Thyroid gland (tissue), 4 donors: Measurements from ENCODE around the gene SGK1. TPM values are rescaled to one million over a fixed set of nuclear protein-coding genes. Genes with fewer than 3 reads are reported as not detected.
"Not testable (repeated sequence)": the region's sequence is repeated elsewhere in the genome, so short reads cannot be mapped to it uniquely, and the experiment has no call there.

Experiments used
- DNase-seq, 2 donors: peaks; one replicate each; pipeline ENCODE4 v3.0.0-alpha.2; 2019
- H3K27ac ChIP-seq, 3 donors: fragments of 200-600 bp; sonication (generic); 1 replicate in 2 of 3; 2 replicates in 1 of 3; pipeline ENCODE4 v1.5.1; 2016 to 2019; ENCODE audit warnings: mild to moderate bottlenecking in 1 of 3, moderate library complexity in 1 of 3
- H3K27me3 ChIP-seq: fragments of 200-600 bp; sonication (generic); one replicate; pipeline ENCODE4 v1.5.1; 2019
- H3K36me3 ChIP-seq, 2 donors: fragments of 200-600 bp; sonication (generic); one replicate each; pipeline ENCODE4 v1.5.1; 2016 to 2019
- H3K4me1 ChIP-seq, 2 donors: fragments of 200-600 bp; sonication (generic); one replicate each; pipeline ENCODE4 v1.5.1; 2017 to 2019
- H3K4me3 ChIP-seq, 3 donors: fragments of 200-600 bp; sonication (generic); replicated peaks in 1 of 3; 1 replicate in 2 of 3; 2 replicates in 1 of 3; pipeline ENCODE4 v1.5.1; 2016; ENCODE audit warnings: mild to moderate bottlenecking in 1 of 3
- H3K9me3 ChIP-seq: fragments of 200-600 bp; sonication (generic); one replicate; pipeline ENCODE4 v1.5.1; 2017
- CTCF ChIP-seq, 6 experiments: fragments of 200-600 bp in 3 of 6; fragments of 450-650 bp in 3 of 6; sonication (generic) in 3 of 6; IDR thresholded peaks; one replicate each; pipeline ENCODE4 v1.5.1; 2016 to 2019; ENCODE audit warnings: antibody characterized with exemption in 6 of 6, mild to moderate bottlenecking in 2 of 6, inconsistent platforms in 1 of 6, moderate library complexity in 1 of 6
- POLR2A ChIP-seq, 2 donors: fragments of 450-650 bp; IDR thresholded peaks; one replicate each; pipeline ENCODE4 v1.6.1; 2017; ENCODE audit warnings: antibody characterized with exemption in 2 of 2, mild to moderate bottlenecking in 2 of 2, moderate library complexity in 1 of 2
- WGBS, 2 donors: methylation state at CpG; one replicate each; pipeline ENCODE4 v1.1.5; 2017; 5-methylcytosine and 5-hydroxymethylcytosine counted together
- intact Hi-C: fragments of 100-400 bp; cut with DNase I; formaldehyde crosslinking; loops from one replicate; pipeline ENCODE4 v1.15.1; 2023
- total RNA-seq, 4 donors: library from RNA; depleted of rRNA; stranded (reverse); fragments of >200 nt; gene quantifications; one replicate each; pipeline ENCODE4 v1.2.3, GENCODE V29; 2016

Gene SGK1
- total RNA-seq, 4 donors from 2014 or later, result 151 to 361 (median 194) TPM

GRCh38 chr6:134261766-134262165 lies 56.1 kb downstream of the SGK1 start:
- TF ChIP-seq CTCF (IDR thresholded peaks at IDR 0.05) (no peak), POLR2A (IDR thresholded peaks at IDR 0.05) (no peak)
- no peaks in the 10 kb centered on the region for H3K27me3 ChIP-seq
- no peaks in the 10 kb centered on the region for H3K9me3 ChIP-seq
- H3K4me3 ChIP-seq, result no peak overlapping the region
- no peaks in the 10 kb centered on the region for H3K36me3 ChIP-seq
- H3K4me1 ChIP-seq, result no peaks in the 10 kb centered on the region
- no peak overlapping the region for H3K27ac ChIP-seq
- intact Hi-C loops, result loop anchor here (10.0 kb wide), 1 partner anchor 77 kb away; no protein-coding TSS in a partner anchor
- no peak for DNase-seq
- WGBS, 2 donors, result 83 to 90% methylated on average over 5 of the region's 5 CpGs

- 94 to 97% methylated on average over 3 of the region's 3 CpGs for WGBS, 2 donors
- Histone ChIP-seq H3K4me3 (no peak overlapping the region), H3K27ac (no peak overlapping the region), H3K4me1 (peaks cover 4 to 6% of the 10 kb centered on the region in 2 donors), H3K36me3 (no peaks in the 10 kb centered on the region), H3K27me3 (no peaks in the 10 kb centered on the region), H3K9me3 (no peaks in the 10 kb centered on the region)
- intact Hi-C loops, result loop anchor here (10.0 kb wide), 1 partner anchor 54 kb away; no protein-coding TSS in a partner anchor
- no peak for DNase-seq
- TF ChIP-seq POLR2A (IDR thresholded peaks at IDR 0.05), result no peak
- TF ChIP-seq CTCF (IDR thresholded peaks at IDR 0.05), result no peak
These were observed 59.0 kb downstream of the SGK1 start for GRCh38 chr6:134258849-134259306.

GRCh38 chr6:134257516-134257915 lies 60.4 kb downstream of the SGK1 start:
- WGBS, 2 donors, result 83 to 86% methylated on average over 3 of the region's 3 CpGs
- H3K4me1 ChIP-seq, result peaks cover 6 to 9% of the 10 kb centered on the region in 2 donors
- TF ChIP-seq POLR2A (IDR thresholded peaks at IDR 0.05) (no peak), CTCF (IDR thresholded peaks at IDR 0.05) (no peak)

GRCh38 chr6:134256862-134257261 lies 61.0 kb downstream of the SGK1 start:
- H3K27ac ChIP-seq, result no peak overlapping the region
- intact Hi-C loops, result loop anchor here (10.0 kb wide), 1 partner anchor 52 kb away; no protein-coding TSS in a partner anchor
- WGBS, 2 donors, result 96 to 99% methylated on average over 8 of the region's 8 CpGs
- no peak for DNase-seq
- no peaks in the 10 kb centered on the region for H3K9me3 ChIP-seq
- TF ChIP-seq POLR2A (IDR thresholded peaks at IDR 0.05) (no peak), CTCF (IDR thresholded peaks at IDR 0.05) (no peak)
- no peaks in the 10 kb centered on the region for H3K36me3 ChIP-seq
- H3K4me3 ChIP-seq, result no peak overlapping the region
- H3K27me3 ChIP-seq, result no peaks in the 10 kb centered on the region
- H3K4me1 ChIP-seq, result peaks cover 6 to 9% of the 10 kb centered on the region in 2 donors

More at GRCh38 chr6:134257516-134257915, 60.4 kb downstream of the SGK1 start:
- DNase-seq, result peak in 1 of 2 donors; percentile 20
- Histone ChIP-seq H3K4me3 (no peak overlapping the region), H3K27ac (no peak overlapping the region), H3K36me3 (no peaks in the 10 kb centered on the region), H3K27me3 (no peaks in the 10 kb centered on the region), H3K9me3 (no peaks in the 10 kb centered on the region)
- intact Hi-C loops, result loop anchor here (10.0 kb wide), 1 partner anchor 53 kb away; no protein-coding TSS in a partner anchor

- DNase-seq, H3K27ac ChIP-seq, H3K9me3 ChIP-seq, H3K4me3 ChIP-seq, H3K36me3 ChIP-seq, H3K27me3 ChIP-seq: not testable (repeated sequence)
- intact Hi-C loops, result loop anchor here (10.0 kb wide), 1 partner anchor 50 kb away; no protein-coding TSS in a partner anchor
- peaks cover 11 to 21% of the 10 kb centered on the region in 2 donors for H3K4me1 ChIP-seq
- 89 to 96% methylated on average over 2 of the region's 2 CpGs for WGBS, 2 donors
These were observed 62.6 kb downstream of the SGK1 start for GRCh38 chr6:134255280-134255679.
